NCI-H1417 treated with DMSO at 0.1 percent for 48 hours (cell line): ENCODE results near the gene SDCBP2.
"Not testable (repeated sequence)": the region's sequence is repeated elsewhere in the genome, so short reads cannot be mapped to it uniquely, and the experiment has no call there.

Experiments used
- DNase-seq: peaks from one replicate; lab custom pipeline; 2025; lab: John Stamatoyannopoulos, UW

The SDCBP2 gene

GRCh38 chr20:1357921-1358671 lies 29.2 kb upstream of the SDCBP2 start:
- no peak for DNase-seq

GRCh38 chr20:1353956-1354355 lies 25.0 kb upstream of the SDCBP2 start:
- no peak for DNase-seq

GRCh38 chr20:1346315-1346969 lies 17.5 kb upstream of the SDCBP2 start:
- no peak for DNase-seq

- no peak for DNase-seq
These were observed 16.8 kb upstream of the SDCBP2 start for GRCh38 chr20:1345756-1346093.

- DNase-seq: no peak
These were observed 16.3 kb upstream of the SDCBP2 start for GRCh38 chr20:1345030-1345755.

GRCh38 chr20:1343446-1344124 lies 14.6 kb upstream of the SDCBP2 start:
- not testable (repeated sequence) for DNase-seq

- DNase-seq: no peak
These were observed 12.8 kb upstream of the SDCBP2 start for GRCh38 chr20:1341561-1342265.

- DNase-seq: no peak
These were observed 9.9 kb upstream of the SDCBP2 start for GRCh38 chr20:1338801-1339200.

GRCh38 chr20:1338096-1338495 lies 9.2 kb upstream of the SDCBP2 start:
- DNase-seq: no peak

GRCh38 chr20:1337441-1337840 lies 8.5 kb upstream of the SDCBP2 start:
- no peak for DNase-seq

GRCh38 chr20:1336699-1337367 lies 7.9 kb upstream of the SDCBP2 start:
- DNase-seq: no peak

- no peak for DNase-seq
These were observed 7.2 kb upstream of the SDCBP2 start for GRCh38 chr20:1335961-1336698.

GRCh38 chr20:1334761-1335160 lies 5.8 kb upstream of the SDCBP2 start:
- DNase-seq: no peak

- DNase-seq: no peak
These were observed 5.4 kb upstream of the SDCBP2 start for GRCh38 chr20:1334370-1334731.

- DNase-seq: no peak
These were observed 4.8 kb upstream of the SDCBP2 start for GRCh38 chr20:1333462-1334369.

GRCh38 chr20:1332749-1333300 lies 3.9 kb upstream of the SDCBP2 start:
- no peak for DNase-seq

GRCh38 chr20:1331801-1332453 lies 3.0 kb upstream of the SDCBP2 start:
- DNase-seq: no peak

GRCh38 chr20:1331101-1331500 lies 2.2 kb upstream of the SDCBP2 start:
- no peak for DNase-seq
